GM18502 (cell line): Measurements from ENCODE around the gene TIPARP.

Experiments
- ATAC-seq: cut with Tn5 transposase; IDR thresholded peaks from one replicate; pipeline ENCODE4 v1.9.1; 2021; ENCODE audit warnings: mild to moderate bottlenecking; ENCODE audit not compliant: unreplicated experiment, poor library complexity

The TIPARP gene

GRCh38 chr3:156705761-156706616 is 31.6 kb downstream of the TIPARP start:
- ATAC-seq, result peak; percentile 89

- no peak for ATAC-seq
Observed at GRCh38 chr3:156707588-156707987, 33.2 kb downstream of the TIPARP start.

GRCh38 chr3:156710429-156710828 is 36.0 kb downstream of the TIPARP start:
- ATAC-seq, result no peak

GRCh38 chr3:156711113-156711512 is 36.7 kb downstream of the TIPARP start:
- no peak for ATAC-seq

- ATAC-seq, result peak; percentile 96
Observed at GRCh38 chr3:156711944-156712343, 37.6 kb downstream of the TIPARP start.

- ATAC-seq, result no peak
Observed at GRCh38 chr3:156716105-156716862, 41.9 kb downstream of the TIPARP start.

GRCh38 chr3:156718622-156719306 is 44.4 kb downstream of the TIPARP start:
- no peak for ATAC-seq

GRCh38 chr3:156720826-156721225 is 46.4 kb downstream of the TIPARP start:
- ATAC-seq, result no peak

- no peak for ATAC-seq
Observed at GRCh38 chr3:156721687-156722618, 47.6 kb downstream of the TIPARP start.

- ATAC-seq, result no peak
Observed at GRCh38 chr3:156723182-156723619, 48.8 kb downstream of the TIPARP start.

GRCh38 chr3:156725682-156726081 is 51.3 kb downstream of the TIPARP start:
- ATAC-seq, result no peak

GRCh38 chr3:156726456-156726855 is 52.1 kb downstream of the TIPARP start:
- no peak for ATAC-seq

- ATAC-seq, result peak; percentile 88
Observed at GRCh38 chr3:156727519-156728205, 53.3 kb downstream of the TIPARP start.

- no peak for ATAC-seq
Observed at GRCh38 chr3:156728267-156728985, 54.0 kb downstream of the TIPARP start.

- no peak for ATAC-seq
Observed at GRCh38 chr3:156729460-156730179, 55.2 kb downstream of the TIPARP start.

- ATAC-seq, result no peak
Observed at GRCh38 chr3:156731813-156732212, 57.4 kb downstream of the TIPARP start.

- no peak for ATAC-seq
Observed at GRCh38 chr3:156732261-156732660, 57.9 kb downstream of the TIPARP start.
